Lower lobe of right lung (tissue), 2 donors: ENCODE measurements around the gene RTCA. TPM values are rescaled to one million over a fixed set of nuclear protein-coding genes. Genes with fewer than 3 reads are reported as not detected.
"Not testable (repeated sequence)": the region's sequence is repeated elsewhere in the genome, so short reads cannot be mapped to it uniquely, and the experiment has no call there.

Experiments
- ATAC-seq, 2 donors: fragments of 200-7000 bp; cut with Tn5 transposase; one replicate each; pipeline ENCODE4 v1.9.1; 2020 to 2022; ENCODE audit warnings: mild to moderate bottlenecking in 2 of 2, moderate library complexity in 2 of 2
- DNase-seq: peaks from one replicate; pipeline ENCODE4 v3.0.0-alpha.2; 2020
- H3K27ac ChIP-seq: fragments of 200-600 bp; one replicate; pipeline ENCODE4 v1.8.0; 2022
- H3K27me3 ChIP-seq: fragments of 200-600 bp; one replicate; pipeline ENCODE4 v1.8.0; 2022; ENCODE audit warnings: low read depth
- H3K36me3 ChIP-seq: fragments of 200-600 bp; one replicate; pipeline ENCODE4 v1.8.0; 2022; ENCODE audit warnings: mild to moderate bottlenecking
- H3K4me1 ChIP-seq: fragments of 200-600 bp; one replicate; pipeline ENCODE4 v1.8.0; 2022
- H3K4me3 ChIP-seq: fragments of 200-600 bp; one replicate; pipeline ENCODE4 v1.8.0; 2022; ENCODE audit warnings: mild to moderate bottlenecking
- H3K9me3 ChIP-seq: fragments of 200-600 bp; one replicate; pipeline ENCODE4 v1.8.0; 2022
- CTCF ChIP-seq: fragments of 200-600 bp; IDR thresholded peaks from one replicate; pipeline ENCODE4 v1.8.0; 2022; ENCODE audit warnings: antibody characterized with exemption, mild to moderate bottlenecking
- intact Hi-C: fragments of 100-400 bp; cut with DNase I; formaldehyde crosslinking; loops from one replicate; pipeline ENCODE4 v1.11.0; 2022
- total RNA-seq: library from RNA; stranded (reverse); fragmentation: NEBNext Ultra II Directional; extraction: Animal tissue kit (Norgen Biotek cat#: 25700); gene quantifications from one replicate; pipeline ENCODE4 v1.2.1, GENCODE V29; 2021
- donor health status: DM: no; HTN: yes; CAD: no; lungs with severe emphysema.

Gene RTCA
- total RNA-seq, 1 donor from 2014 or later, result 31.1 TPM

DNA sequence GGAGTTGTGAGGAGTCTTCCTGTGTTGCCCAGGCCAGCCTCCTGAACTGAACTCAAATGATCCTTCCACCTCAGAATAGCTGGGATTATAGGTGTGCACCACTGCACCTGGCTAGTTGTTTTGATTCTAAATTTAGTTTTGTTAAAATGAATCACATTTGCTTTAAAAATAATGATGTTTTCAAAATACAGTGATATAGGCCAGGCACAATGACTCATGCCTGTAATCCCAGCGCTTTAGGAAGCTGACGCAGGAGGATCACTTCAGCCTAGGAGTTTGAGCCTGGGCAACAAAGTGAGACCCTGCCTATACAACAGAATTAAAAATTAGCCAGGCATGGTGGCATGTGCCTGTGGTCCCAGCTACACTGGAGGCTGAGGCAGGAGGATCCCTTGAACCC is 24.3 kb downstream of the RTCA start:
- TF ChIP-seq CTCF, result no peak
- DNase-seq (no peak), ATAC-seq (no peak)
- no peaks in the 10 kb centered on the region for H3K9me3 ChIP-seq
- intact Hi-C loops, result no loop called here
- H3K27me3 ChIP-seq, result no peaks in the 10 kb centered on the region
- no peak overlapping the region for H3K27ac ChIP-seq
- H3K4me1 ChIP-seq, result no peaks in the 10 kb centered on the region
- peaks cover 83% of the 10 kb centered on the region for H3K36me3 ChIP-seq
- no peak overlapping the region for H3K4me3 ChIP-seq

GRCh38 chr1:100292711-100293110 is 26.7 kb downstream of the RTCA start:
- intact Hi-C loops, result no loop called here
- H3K36me3 ChIP-seq, result peaks cover 59% of the 10 kb centered on the region

DNA sequence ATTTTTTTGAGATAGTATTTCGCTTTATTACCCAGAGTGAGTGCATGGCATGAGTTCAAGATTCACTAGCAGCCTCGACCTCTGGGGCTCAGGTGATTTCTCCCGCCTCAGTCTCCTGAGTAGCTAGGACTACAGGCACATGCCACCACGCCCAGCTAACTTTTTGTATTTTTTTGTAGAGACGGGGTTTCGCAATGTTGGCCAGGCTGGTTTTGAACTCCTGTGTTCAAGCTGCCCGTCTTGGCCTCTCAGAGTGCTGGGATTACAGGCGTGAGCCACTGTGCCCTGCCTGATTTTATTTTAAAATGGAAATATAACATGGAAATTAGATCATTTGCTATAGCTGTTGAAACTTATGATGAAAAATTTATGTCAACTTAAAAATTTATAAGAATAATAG is 30.1 kb downstream of the RTCA start:
- TF ChIP-seq CTCF, result no peak
- DNase-seq, result no peak
- no peaks in the 10 kb centered on the region for H3K27me3 ChIP-seq
- no peak overlapping the region for H3K4me3 ChIP-seq
- ATAC-seq, result no peak
- peaks cover 28% of the 10 kb centered on the region for H3K36me3 ChIP-seq
- H3K27ac ChIP-seq, result no peak overlapping the region
- intact Hi-C loops, result no loop called here
- H3K4me1 ChIP-seq, result no peaks in the 10 kb centered on the region
- no peaks in the 10 kb centered on the region for H3K9me3 ChIP-seq

More at GRCh38 chr1:100292711-100293110, 26.7 kb downstream of the RTCA start:
- H3K27me3 ChIP-seq, result no peaks in the 10 kb centered on the region
- H3K9me3 ChIP-seq, result no peaks in the 10 kb centered on the region
- no peak overlapping the region for H3K4me3 ChIP-seq
- no peaks in the 10 kb centered on the region for H3K4me1 ChIP-seq
- DNase-seq (no peak), ATAC-seq (no peak)
- H3K27ac ChIP-seq, result no peak overlapping the region
- no peak for TF ChIP-seq CTCF

DNA sequence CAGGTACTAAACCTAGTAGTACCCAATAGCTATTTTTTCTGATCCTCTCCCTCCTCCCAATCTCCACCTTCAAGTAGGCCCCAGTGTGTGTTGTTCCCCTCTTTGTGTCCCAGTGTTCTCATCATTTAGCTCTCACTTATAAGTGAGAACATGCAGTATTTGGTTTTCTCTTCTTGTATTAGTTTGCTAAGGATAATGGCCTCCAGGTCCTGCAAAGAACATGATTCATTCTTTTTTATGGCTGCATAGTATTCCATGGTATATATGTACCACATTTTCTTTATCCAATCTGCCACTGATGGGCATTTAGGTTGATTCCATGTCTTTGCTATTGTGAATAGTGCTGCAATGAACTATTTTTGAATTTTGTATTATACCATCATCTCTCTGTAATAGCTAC is 31.0 kb downstream of the RTCA start:
- H3K36me3 ChIP-seq, result peaks cover 19% of the 10 kb centered on the region
- ATAC-seq, intact Hi-C loops, DNase-seq, H3K4me1 ChIP-seq, H3K9me3 ChIP-seq, H3K4me3 ChIP-seq, H3K27me3 ChIP-seq, H3K27ac ChIP-seq: not testable (repeated sequence)

DNA sequence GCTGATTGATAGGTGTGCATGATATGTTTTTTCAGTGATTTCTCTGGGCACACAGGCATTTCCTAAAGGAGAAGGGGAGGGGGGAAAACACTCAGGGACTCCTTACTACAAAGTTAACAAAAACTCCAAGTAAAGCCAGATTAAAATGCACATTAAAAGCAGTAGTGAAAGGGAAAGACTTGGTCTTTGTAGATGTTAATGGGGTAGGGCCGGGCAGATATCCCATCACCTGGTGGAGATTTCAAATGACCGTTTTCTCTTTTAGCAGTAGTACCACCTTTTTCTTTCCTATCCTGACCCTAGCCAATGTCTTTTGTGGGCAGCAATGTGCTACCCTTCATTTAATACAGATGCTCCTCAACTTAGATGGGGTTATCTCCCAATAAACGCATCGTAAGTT is 32.5 kb downstream of the RTCA start:
- H3K27me3 ChIP-seq, result no peaks in the 10 kb centered on the region
- no peaks in the 10 kb centered on the region for H3K9me3 ChIP-seq
- H3K36me3 ChIP-seq, result peaks cover 5% of the 10 kb centered on the region
- TF ChIP-seq CTCF, result no peak
- intact Hi-C loops, result no loop called here
- H3K4me1 ChIP-seq, result no peaks in the 10 kb centered on the region
- DNase-seq, result no peak
- no peak overlapping the region for H3K27ac ChIP-seq
- no peak overlapping the region for H3K4me3 ChIP-seq
- ATAC-seq, result no peak

GRCh38 chr1:100299521-100300222 is 33.7 kb downstream of the RTCA start:
- TF ChIP-seq CTCF, result no peak

More at GRCh38 chr1:100299521-100300222, 33.7 kb downstream of the RTCA start:
- Histone ChIP-seq H3K4me3 (no peak overlapping the region), H3K27ac (no peak overlapping the region), H3K4me1 (no peaks in the 10 kb centered on the region), H3K27me3 (no peaks in the 10 kb centered on the region), H3K36me3 (no peaks in the 10 kb centered on the region), H3K9me3 (no peaks in the 10 kb centered on the region)
- intact Hi-C loops, result no loop called here
- ATAC-seq (no peak), DNase-seq (no peak)
